Thoracic aorta (tissue), 2 donors: Measurements from ENCODE around the gene ROS1. TPM values are rescaled to one million over a fixed set of nuclear protein-coding genes. Genes with fewer than 3 reads are reported as not detected.
"Not testable (repeated sequence)": the region's sequence is repeated elsewhere in the genome, so short reads cannot be mapped to it uniquely, and the experiment has no call there.

Experiments
- ATAC-seq: fragments of 150-250 bp; one replicate; pipeline ENCODE4 v1.8.0; 2017; ENCODE audit warnings: low read depth; ENCODE audit not compliant: insufficient number of reproducible peaks, low FRiP score
- DNase-seq: peaks from one replicate; pipeline ENCODE4 v3.0.0-alpha.2; 2020; ENCODE audit warnings: low spot score
- H3K27ac ChIP-seq, 2 donors: fragments of 200-600 bp; sonication (generic); 1 replicate in 1 of 2; 2 replicates in 1 of 2; pipeline ENCODE4 v1.5.1; 2016; ENCODE audit warnings: mild to moderate bottlenecking in 2 of 2, moderate library complexity in 2 of 2
- H3K27me3 ChIP-seq: fragments of 200-600 bp; sonication (generic); replicated peaks from 2 replicates; pipeline ENCODE4 v1.6.0; 2016; ENCODE audit warnings: mild to moderate bottlenecking; ENCODE audit not compliant: insufficient read depth
- H3K36me3 ChIP-seq: fragments of 200-600 bp; sonication (generic); one replicate; pipeline ENCODE4 v1.5.1; 2016
- H3K4me1 ChIP-seq, 2 donors: fragments of 200-600 bp; sonication (generic); 1 replicate in 1 of 2; 2 replicates in 1 of 2; pipeline versions ENCODE4 v1.5.1 to v1.6.0; 2016; ENCODE audit warnings: low read depth in 2 of 2, mild to moderate bottlenecking in 1 of 2; ENCODE audit not compliant: control insufficient read depth in 1 of 2
- H3K4me3 ChIP-seq: fragments of 200-600 bp; sonication (generic); 2 replicates; pipeline ENCODE4 v1.5.1; 2016; ENCODE audit warnings: mild to moderate bottlenecking
- H3K9me3 ChIP-seq: fragments of 200-600 bp; sonication (generic); 2 replicates; pipeline ENCODE4 v1.5.1; 2016
- CTCF ChIP-seq: fragments of 200-600 bp; sonication (generic); IDR thresholded peaks from one replicate; pipeline ENCODE4 v1.5.1; 2019; ENCODE audit warnings: antibody characterized with exemption
- total RNA-seq, 2 donors: library from RNA; depleted of rRNA; stranded (reverse); fragments of >200 nt; gene quantifications; one replicate each; pipeline versions ENCODE4 v1.1.0 to v1.2.3, GENCODE V29; 2016

The ROS1 gene
- total RNA-seq, result not detected

GRCh38 chr6:117425431-117426153 lies at the start of gene ROS1:
TSS of gene ROS1 (minus strand) at chr6:117425942. CDS start at chr6:117425656, 286 bp downstream.
- ATAC-seq (no peak), DNase-seq (no peak)
- H3K4me3 ChIP-seq, result no peak within 1 kb of the TSS
- H3K27me3 ChIP-seq, result no peaks in the 10 kb centered on the region
- H3K36me3 ChIP-seq, result no peaks in the 10 kb centered on the region
- no peak within 1 kb of the TSS for H3K27ac ChIP-seq
- H3K4me1 ChIP-seq, result no peaks in the 10 kb centered on the region
- H3K9me3 ChIP-seq, result no peaks in the 10 kb centered on the region
- TF ChIP-seq CTCF, result no peak

GRCh38 chr6:117473401-117473800 lies 47.7 kb upstream of the ROS1 start:
- ATAC-seq (no peak), DNase-seq (no peak)
- Histone ChIP-seq H3K4me1 (no peaks in the 10 kb centered on the region), H3K4me3 (no peak overlapping the region), H3K36me3 (no peaks in the 10 kb centered on the region), H3K27ac (no peak overlapping the region), H3K9me3 (no peaks in the 10 kb centered on the region), H3K27me3 (no peaks in the 10 kb centered on the region)
- no peak for TF ChIP-seq CTCF

GRCh38 chr6:117472667-117473066 lies 46.9 kb upstream of the ROS1 start:
- Histone ChIP-seq H3K9me3 (no peaks in the 10 kb centered on the region), H3K27me3 (no peaks in the 10 kb centered on the region), H3K36me3 (no peaks in the 10 kb centered on the region), H3K4me3 (no peak overlapping the region), H3K27ac (no peak overlapping the region), H3K4me1 (no peaks in the 10 kb centered on the region)
- TF ChIP-seq CTCF, result no peak
- no peak for DNase-seq
- ATAC-seq, result no peak

GRCh38 chr6:117469791-117470190 lies 44.0 kb upstream of the ROS1 start:
- no peak for ATAC-seq
- no peak for DNase-seq
- H3K36me3 ChIP-seq, result no peaks in the 10 kb centered on the region
- no peak for TF ChIP-seq CTCF
- no peaks in the 10 kb centered on the region for H3K27me3 ChIP-seq
- H3K4me3 ChIP-seq, result no peak overlapping the region
- no peak overlapping the region for H3K27ac ChIP-seq
- H3K4me1 ChIP-seq, result no peaks in the 10 kb centered on the region
- H3K9me3 ChIP-seq, result no peaks in the 10 kb centered on the region

- TF ChIP-seq CTCF, result no peak
- Histone ChIP-seq H3K4me3 (no peak overlapping the region), H3K9me3 (no peaks in the 10 kb centered on the region), H3K27me3 (no peaks in the 10 kb centered on the region), H3K27ac (no peak overlapping the region), H3K36me3 (no peaks in the 10 kb centered on the region), H3K4me1 (no peaks in the 10 kb centered on the region)
- ATAC-seq (no peak), DNase-seq (no peak)
Measured at GRCh38 chr6:117469356-117469755, 43.6 kb upstream of the ROS1 start.

GRCh38 chr6:117468527-117468926 lies 42.8 kb upstream of the ROS1 start:
- ATAC-seq, DNase-seq, H3K4me1 ChIP-seq, H3K9me3 ChIP-seq, H3K36me3 ChIP-seq, H3K4me3 ChIP-seq, H3K27ac ChIP-seq, H3K27me3 ChIP-seq: not testable (repeated sequence)
